Hepatic stellate cell (primary cell): ENCODE measurements around the gene SIM2.
"Not testable (repeated sequence)": the region's sequence is repeated elsewhere in the genome, so short reads cannot be mapped to it uniquely, and the experiment has no call there.

Experiments
- DNase-seq: peaks from one replicate; pipeline ENCODE4 v3.0.0; 2011; ENCODE audit warnings: low spot score

The SIM2 gene

DNA sequence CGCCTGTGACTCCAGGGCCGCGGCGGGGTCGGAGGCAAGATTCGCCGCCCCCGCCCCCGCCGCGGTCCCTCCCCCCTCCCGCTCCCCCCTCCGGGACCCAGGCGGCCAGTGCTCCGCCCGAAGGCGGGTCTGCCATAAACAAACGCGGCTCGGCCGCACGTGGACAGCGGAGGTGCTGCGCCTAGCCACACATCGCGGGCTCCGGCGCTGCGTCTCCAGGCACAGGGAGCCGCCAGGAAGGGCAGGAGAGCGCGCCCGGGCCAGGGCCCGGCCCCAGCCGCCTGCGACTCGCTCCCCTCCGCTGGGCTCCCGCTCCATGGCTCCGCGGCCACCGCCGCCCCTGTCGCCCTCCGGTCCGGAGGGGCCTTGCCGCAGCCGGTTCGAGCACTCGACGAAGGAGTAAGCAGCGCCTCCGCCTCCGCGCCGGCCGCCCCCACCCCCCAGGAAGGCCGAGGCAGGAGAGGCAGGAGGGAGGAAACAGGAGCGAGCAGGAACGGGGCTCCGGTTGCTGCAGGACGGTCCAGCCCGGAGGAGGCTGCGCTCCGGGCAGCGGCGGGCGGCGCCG is at the start of gene SIM2:
TSS of gene SIM2 (plus strand) at position 135 of the 565 bp plus-strand sequence. CDS start 632 bp downstream, outside the sequence.
- no peak for DNase-seq

GRCh38 chr21:36654324-36654723 is 44.6 kb upstream of the SIM2 start:
- no peak for DNase-seq

DNA sequence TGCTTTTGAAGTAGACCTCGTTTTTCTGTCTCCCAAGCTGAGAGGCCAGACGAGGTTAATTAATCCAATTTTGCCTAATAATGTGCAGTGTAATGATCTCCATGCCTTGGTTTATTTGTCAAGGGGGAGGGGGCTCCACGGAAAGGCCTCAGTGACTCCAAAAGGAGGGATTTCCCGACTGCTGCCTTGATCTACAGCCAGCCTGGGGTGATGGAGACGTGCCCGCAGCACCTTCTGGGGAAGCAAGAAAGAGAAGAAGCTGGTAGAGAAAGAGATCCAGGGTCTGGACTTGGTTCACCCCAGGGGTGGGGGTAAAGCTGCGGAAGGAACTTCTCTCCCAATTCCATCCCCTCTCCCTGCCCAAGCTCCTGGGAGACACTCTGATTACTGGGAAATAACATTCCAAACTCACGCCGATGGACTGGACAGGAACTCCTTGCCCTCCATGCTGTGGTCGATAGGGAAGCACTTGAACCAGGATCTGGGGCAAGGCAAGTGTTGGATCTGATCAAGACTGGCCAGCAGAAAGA is 44.1 kb upstream of the SIM2 start:
- no peak for DNase-seq

- DNase-seq, result no peak
Observed at GRCh38 chr21:36656138-36656537, 42.8 kb upstream of the SIM2 start.

GRCh38 chr21:36657290-36657689 is 41.6 kb upstream of the SIM2 start:
- not testable (repeated sequence) for DNase-seq

- DNase-seq, result no peak
Observed at GRCh38 chr21:36657999-36658398, 40.9 kb upstream of the SIM2 start.

DNA sequence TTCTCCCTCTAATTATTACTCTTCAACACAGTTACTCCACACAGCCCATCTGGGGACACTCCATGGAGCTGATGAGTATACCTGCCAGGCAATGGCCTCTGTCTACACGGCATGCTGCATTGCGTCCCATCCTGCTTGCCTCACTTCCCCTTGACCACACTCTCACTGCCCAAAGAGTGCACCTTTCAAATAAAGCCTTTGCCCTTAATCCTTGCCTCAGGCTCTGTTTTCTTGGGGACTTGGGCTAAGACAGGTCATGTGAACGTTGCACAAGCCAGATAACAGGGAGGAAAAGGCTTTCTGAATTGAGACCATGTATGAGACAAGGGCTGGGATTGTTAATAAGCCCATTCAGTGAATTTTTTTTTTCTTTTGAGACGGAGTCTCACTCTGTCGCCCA is 40.0 kb upstream of the SIM2 start:
- DNase-seq, result no peak

GRCh38 chr21:36661511-36662309 is 37.2 kb upstream of the SIM2 start:
- peak; percentile 45 for DNase-seq

DNA sequence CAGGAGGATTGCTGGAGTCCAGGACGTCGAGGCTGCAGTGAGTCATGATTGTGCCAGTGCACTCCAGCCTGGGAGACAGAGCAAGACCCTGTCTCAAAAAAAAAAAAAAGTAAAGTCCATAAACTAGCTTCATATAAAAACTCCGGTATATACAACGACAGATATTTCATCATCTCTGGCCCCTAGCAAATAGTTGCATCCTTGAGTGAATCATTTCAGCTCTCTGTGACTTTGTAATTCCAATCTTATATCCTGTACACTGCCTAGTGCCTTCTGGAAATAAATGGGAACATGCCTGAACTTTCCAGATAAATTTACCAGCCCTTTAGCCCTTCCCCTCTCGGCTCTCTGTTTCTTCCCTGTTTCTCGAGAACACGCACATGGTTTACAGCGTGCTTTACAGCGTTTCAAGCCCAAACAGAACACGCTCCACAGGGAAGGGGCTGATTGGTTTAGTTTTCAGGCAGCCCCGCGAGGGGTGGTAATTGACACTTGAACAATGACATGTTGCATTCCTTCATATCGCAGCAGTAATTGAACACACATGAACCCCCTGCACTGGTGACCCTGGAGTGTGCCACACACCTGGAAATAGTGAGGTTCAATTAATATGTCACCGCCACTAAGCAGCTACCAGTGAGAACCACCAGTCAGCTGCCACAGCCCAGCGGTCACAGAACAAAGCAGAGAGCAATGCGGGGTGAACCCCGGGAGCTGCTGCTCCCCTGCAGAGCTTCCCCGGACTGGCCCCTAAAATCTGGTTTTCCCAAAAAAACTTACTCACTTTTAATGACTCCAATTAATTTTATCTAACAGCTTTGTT is 35.7 kb upstream of the SIM2 start:
- DNase-seq, result no peak

- no peak for DNase-seq
Observed at GRCh38 chr21:36664662-36664990, 34.3 kb upstream of the SIM2 start.

- no peak for DNase-seq
Observed at GRCh38 chr21:36665806-36666205, 33.1 kb upstream of the SIM2 start.

DNA sequence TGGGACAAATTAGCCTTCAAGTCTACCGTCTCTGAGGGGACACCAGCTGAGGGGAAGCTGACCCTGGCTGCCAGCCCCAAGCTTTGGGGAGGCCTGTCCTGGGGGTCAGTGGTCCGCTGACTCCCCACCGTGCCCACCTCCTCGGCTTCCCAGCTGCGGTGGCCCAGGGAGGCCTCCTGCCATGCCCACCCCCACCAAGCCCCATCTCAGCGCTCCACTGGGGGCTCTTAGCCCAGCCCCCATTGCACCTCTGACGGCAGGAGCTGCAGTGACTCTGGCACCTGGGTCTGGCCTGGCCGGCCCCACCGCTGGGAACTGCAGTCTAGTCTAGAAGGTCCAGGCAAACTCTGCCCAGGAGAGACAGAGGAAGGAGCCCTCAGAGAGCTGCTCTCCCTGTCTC is 30.2 kb upstream of the SIM2 start:
- no peak for DNase-seq

GRCh38 chr21:36671836-36672235 is 27.1 kb upstream of the SIM2 start:
- no peak for DNase-seq

DNA sequence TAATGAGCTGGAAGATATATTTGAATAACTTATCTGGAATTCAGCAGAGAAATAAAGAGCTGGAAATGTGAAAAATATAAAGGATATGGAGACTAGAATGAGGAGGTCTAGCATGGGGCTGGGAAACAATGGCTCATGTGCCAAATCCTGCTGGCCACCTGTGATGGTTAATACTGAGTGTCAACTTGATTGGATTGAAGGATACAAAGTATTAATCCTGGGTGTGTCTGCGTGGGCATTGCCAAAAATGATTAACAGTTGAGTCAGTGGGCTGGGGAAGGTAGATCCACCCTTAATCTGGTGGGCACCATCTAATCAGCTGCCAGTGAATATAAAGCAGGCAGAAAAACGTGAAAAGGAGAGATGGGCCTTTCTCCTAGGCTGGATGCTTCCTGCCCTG is 26.6 kb upstream of the SIM2 start:
- not testable (repeated sequence) for DNase-seq

DNA sequence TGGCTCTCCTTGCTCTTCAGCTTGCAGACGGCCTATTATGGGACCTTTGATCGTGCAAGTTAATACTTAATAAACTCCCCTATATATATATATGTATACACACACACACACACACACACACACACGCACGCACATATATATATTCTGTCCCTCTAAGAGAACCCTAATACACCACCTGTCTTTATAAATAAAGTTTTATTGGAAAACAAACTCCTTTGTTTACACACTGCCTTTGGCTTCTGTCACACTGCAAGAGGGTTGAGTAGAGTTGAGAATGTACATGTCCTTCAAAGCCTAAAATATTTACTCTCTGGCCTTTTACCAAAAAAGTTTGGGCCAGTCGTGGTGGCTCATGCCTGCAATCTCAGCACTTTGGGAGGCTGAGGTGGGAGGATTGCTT is 26.2 kb upstream of the SIM2 start:
- no peak for DNase-seq

DNA sequence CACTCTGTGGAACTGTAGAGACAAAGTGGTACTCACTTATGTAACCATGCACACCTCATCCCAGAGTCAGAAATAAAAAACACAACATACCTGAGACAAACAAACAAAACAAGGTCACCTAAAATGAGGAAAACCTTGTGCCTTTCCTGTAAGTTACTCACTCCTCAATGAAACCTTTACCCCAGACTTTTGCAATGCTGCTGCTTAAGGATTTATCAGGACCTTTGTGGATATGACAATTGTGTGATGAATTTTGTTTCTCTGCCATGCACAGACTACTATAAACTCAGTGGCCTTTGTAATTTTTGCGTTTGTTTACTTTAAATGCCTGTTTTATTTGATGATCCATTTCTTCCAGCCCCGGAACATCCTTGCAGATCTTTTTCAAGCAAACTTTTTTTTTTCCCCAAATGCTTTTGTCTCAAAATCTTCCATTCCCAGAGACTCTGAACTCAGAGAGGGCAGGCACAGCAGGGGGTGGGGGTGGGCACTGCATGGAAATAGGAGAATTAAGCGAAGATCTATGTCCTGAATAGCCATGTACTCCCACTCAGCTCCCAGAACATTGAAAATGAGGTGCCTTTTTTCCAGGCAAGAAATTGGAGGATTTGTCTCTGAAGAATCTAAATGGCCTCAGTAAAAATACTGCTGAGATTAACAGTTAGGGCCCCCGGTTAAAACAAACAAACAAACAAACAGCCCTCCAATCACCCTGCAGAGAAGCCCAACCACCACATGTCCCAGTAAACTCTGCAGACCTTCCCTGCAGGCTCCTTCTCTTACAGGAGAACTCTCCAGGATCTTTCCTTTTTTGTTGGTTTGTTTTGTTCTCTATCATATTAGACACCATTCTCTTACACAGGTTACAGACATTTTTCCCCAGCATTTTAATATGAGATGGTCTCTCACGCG is 22.6 kb upstream of the SIM2 start:
- DNase-seq, result no peak

DNA sequence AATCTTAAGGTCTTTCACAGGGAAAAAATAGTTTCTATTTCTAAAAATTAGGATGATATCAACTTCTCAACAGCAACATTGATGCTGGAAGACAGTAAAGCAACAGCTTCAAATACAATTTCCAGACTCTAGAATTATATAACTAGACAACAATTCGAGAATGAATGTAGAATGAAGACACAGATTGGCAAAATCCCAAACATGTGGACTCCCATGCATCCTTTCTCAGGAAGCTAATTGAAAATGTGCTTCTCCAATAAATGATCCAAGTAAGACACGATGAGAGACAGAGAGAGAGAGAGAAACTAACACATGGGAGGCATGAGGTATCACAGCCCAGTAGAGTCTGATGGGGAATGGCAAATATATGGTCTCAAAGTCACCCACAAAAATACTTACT is 21.5 kb upstream of the SIM2 start:
- no peak for DNase-seq

GRCh38 chr21:36678538-36678937 is 20.4 kb upstream of the SIM2 start:
- no peak for DNase-seq

GRCh38 chr21:36681117-36681631 is 17.7 kb upstream of the SIM2 start:
- DNase-seq, result no peak

DNA sequence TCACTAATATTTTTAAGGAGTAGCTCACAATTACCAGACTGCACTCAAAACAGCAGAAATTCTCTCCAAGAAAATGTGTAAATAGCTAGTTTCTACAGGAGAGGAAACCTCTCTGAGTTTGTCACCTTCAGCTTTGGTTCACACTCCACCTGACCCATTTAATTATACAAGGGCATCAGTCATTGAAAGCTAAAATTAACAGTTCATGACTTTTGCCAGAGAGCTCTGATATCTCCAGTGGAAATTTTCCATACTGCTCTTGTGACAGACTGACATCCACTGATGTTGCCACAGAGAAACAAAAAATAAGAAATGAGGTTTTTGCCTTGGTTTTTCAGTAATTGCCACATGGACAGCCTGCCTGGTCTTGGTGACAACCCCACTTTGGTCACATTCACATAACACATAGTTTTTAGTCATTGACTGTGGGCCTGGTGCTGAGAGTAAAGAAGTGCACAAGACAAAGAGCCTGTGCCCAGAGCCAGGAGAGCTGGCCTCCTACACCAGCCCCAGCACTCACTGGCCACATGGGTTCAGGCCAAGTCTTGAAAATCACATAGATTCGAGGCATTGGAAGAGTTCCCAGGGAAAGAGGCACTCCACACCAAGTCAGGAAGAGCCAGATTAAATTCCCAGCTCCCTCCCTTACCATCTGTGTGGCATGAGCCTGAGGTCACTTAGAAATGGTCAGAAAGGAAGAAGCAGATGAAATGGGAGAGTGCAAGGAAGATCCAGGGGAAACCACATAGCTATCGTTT is 13.8 kb upstream of the SIM2 start:
- DNase-seq, result no peak

DNA sequence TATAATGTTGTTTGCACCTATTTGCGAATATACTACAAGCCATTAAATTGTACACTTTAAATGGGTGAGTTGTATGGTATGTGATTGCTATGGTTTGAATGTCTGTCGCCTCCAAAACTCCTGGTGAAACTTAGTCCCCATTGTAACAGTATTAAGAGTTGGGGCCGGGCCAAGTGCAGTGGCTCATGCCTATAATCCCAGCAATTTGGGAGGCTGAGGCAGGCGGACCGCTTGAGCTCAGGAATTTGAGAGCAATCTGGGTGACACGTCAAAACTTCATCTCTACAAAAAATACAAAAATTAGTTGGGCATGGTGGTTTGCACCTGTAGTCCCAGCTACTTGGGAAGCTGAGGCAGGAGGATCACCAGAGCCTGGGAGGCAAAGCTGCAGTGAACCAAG is 12.0 kb upstream of the SIM2 start:
- DNase-seq, result no peak
